Tibial nerve (tissue), 4 donors: Measurements from ENCODE around the gene FBLN2.

Source experiments
- CTCF ChIP-seq, 5 experiments: fragments of 200-600 bp in 3 of 5; fragments of 450-650 bp in 2 of 5; sonication (generic) in 3 of 5; IDR thresholded peaks; one replicate each; pipeline ENCODE4 v1.5.1; 2016 to 2019; ENCODE audit warnings: antibody characterized with exemption in 5 of 5, mild to moderate bottlenecking in 3 of 5, moderate library complexity in 2 of 5
- EP300 ChIP-seq, 2 donors: sonication (generic); formaldehyde crosslinking; IDR thresholded peaks; one replicate each; pipeline ENCODE4 v1.6.1; 2017; ENCODE audit warnings: antibody characterized with exemption in 2 of 2, mild to moderate bottlenecking in 1 of 2

GRCh38 chr3:13628841-13629551 lies 80.1 kb downstream of the FBLN2 start:
- TF ChIP-seq CTCF (IDR thresholded peaks at IDR 0.05) (no peak), EP300 (IDR thresholded peaks at IDR 0.05) (no peak)
